Renal cortical epithelial cell (primary cell): Measurements from ENCODE around the gene SAMD5. TPM values are rescaled to one million over a fixed set of nuclear protein-coding genes. Genes with fewer than 3 reads are reported as not detected.

Source experiments
- DNase-seq: peaks from one replicate; pipeline ENCODE4 v3.0.0-alpha.2; 2011; ENCODE audit warnings: low read depth
- total RNA-seq: library from RNA; depleted of rRNA; stranded (reverse); fragments of >200 nt; gene quantifications from 2 replicates; pipeline ENCODE4 v1.2.3, GENCODE V29; 2014

SAMD5 gene
- 0.87 and 3.3 TPM in 2 replicates for total RNA-seq

DNA sequence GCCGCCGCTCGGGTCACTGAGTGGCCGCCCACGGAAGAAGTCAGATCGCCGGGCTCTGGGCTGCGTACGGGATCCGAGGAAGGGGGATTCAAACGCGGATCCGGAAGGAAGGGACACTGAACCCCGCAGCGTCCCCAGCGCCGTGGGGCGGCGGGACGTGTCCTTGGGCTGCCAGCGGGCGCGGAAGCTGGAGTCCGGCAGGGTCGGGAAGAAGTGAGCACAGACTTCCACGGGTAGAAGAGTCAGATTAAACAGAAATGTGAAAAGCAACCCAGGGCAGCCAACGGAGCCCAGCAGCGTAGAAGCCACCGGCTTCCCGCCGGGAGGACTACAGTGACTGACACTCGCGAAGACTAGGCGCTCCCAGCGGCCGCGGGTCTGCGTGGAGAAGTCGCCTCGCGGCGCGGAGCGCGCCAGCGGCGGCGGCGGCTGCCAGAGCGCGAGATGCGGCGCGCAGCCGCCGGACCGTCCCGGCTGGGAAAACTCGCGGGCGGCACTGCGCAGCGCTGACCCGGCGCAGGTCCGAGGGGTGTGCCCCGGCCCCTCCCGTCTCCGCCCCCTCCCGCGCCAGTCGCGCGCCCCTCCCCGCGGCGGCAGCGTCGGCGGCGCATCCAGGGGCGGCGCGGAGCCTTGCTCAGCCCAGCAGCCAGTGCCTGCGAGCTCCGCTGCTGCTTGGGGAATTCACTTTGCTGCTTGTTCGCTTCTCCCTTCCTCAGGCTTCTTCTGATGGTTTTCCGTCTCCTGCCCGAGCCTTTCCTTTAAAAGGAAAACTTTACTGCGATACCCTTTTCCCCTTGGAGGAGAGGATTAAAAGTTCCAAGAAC is at the start of gene SAMD5:
SAMD5 (plus strand) TSS at position 649 of the 824 bp plus-strand sequence. CDS start 239 bp downstream, outside the sequence.
- DNase-seq, result peak; percentile 33

- peak; percentile 11 for DNase-seq
Observed at GRCh38 chr6:147459780-147460179, 48.7 kb upstream of the SAMD5 start.

DNA sequence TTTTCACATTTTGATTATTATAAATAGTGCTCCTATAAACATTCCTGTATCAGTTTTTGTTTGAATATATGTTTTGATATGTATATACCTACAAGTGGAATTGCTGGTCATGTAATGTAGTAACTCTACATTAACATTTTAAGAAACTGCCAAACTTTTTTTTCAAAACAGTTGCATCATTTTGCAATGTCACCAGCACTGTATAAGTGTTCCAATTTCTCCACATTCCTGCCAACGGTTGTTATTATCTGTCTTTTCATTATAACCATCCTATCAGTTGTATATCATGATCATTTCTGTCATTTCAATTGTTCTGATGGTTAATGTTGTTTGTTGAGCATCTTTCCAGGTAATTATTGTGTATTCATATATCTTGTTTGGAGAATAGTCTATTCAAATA is 44.8 kb upstream of the SAMD5 start:
- no peak for DNase-seq

DNA sequence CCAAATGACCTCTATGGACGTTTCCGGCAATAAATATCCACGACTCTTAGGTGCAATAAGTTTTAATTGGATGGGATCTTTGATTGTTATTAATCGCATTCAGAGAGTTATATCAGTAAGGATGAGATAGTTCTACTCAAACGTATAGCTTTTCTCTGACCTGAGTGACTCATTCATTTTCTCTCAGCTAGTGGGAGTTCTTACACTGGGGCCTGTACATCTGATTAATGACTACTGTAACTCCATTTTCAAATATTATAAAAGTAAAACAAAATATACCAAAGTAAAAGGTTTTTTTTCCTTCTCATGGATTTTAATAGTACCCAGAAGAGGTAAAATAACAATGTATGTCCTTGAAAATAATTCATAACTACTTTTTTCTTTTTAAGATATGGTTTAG is 41.1 kb upstream of the SAMD5 start:
- DNase-seq, result no peak

DNA sequence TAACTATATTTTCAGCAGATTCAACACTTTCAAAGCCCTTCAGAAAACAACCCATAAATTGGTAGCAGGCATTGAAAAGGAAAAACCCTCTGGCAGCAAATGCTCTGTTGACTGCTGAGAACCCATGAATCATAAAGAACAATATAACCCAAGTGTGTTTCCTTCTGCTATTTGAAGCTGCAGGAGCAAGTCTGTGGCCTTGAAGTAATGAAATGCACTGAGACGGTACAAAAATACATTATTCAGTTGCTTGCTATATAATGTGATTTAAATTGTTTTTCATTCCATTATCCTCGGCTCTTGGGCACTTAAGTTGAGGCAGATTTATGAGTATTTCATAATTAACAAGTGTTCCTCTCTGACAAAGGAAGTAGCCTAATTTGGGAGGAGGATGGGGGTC is 40.6 kb upstream of the SAMD5 start:
- peak; percentile 49 for DNase-seq

DNA sequence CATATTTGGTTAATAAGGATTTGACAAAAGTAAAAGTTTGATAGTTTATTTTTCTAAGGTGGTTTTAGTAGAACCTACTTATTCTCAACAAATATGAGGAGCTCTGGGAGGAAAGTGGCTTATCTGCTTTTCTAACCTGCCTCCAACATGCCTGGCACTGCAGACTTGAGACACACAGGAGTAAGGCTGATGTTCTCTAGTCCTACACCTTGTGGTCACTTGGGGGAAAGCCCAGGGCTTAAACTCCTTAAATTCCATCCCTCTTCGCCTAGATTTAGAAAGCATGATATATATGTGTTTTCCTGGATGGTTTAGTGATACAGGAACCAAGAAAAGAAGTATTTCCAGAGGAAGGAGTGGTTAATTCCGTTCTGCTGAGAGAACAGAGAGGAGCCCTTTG is 39.9 kb upstream of the SAMD5 start:
- DNase-seq, result no peak

DNA sequence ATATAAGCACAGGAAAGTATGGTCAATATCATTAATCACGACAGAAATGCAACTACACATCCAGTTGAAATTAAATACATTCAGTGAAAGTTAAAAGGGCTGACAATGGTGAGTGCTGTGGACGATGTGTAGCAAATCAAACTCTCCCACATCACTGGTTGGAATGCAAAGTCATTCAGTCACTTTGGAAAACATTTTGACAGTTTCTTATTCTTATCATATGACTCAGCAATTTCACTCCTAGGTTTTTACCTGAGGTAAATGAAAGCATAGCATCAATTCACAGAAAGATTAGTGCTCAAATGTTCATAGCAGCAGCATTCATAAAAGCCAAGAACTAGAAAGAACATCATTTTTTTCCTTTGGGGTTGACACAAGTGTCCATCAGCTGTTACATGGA is 28.6 kb upstream of the SAMD5 start:
- DNase-seq, result peak; percentile 10

DNA sequence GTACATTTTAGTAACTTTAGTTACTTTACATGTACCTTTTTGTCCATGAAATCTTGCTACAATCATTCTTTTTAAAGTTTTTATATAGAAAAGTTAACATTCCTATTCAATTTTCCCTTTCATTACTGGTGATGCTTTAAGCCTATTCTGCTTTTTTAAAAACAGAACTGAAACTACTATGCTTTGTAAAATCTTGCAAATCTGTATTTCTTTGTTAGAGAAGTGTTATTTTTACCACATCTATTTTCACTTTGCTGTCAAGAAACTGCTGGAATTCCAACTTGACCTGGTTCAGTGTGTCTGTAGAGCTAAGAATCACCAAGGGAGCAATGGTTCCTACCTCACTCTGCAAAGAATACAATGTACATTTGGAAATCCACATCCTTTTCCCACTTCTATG is 21.8 kb upstream of the SAMD5 start:
- no peak for DNase-seq

DNA sequence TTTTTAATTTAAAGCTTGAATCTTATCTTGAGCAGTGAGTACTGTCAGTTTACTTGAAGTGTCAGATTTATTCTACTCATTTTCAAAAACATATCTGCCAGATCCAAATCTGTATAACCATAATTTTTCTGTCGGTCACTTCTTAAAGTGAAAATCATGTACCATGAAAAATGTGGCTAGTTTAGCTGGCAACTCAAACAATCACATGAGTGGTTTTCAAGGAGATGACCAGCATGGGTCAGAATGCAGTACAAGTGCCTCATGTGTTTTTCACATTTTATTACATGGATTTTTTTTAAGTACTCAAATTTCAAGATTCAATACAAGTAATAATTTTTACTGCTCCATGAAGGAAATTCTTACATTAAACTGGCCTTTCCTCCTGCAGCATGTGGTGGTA is 11.0 kb upstream of the SAMD5 start:
- no peak for DNase-seq

- DNase-seq, result no peak
Observed at GRCh38 chr6:147503587-147503986, 4.9 kb upstream of the SAMD5 start.

GRCh38 chr6:147504848-147505247 is 3.6 kb upstream of the SAMD5 start:
- no peak for DNase-seq

DNA sequence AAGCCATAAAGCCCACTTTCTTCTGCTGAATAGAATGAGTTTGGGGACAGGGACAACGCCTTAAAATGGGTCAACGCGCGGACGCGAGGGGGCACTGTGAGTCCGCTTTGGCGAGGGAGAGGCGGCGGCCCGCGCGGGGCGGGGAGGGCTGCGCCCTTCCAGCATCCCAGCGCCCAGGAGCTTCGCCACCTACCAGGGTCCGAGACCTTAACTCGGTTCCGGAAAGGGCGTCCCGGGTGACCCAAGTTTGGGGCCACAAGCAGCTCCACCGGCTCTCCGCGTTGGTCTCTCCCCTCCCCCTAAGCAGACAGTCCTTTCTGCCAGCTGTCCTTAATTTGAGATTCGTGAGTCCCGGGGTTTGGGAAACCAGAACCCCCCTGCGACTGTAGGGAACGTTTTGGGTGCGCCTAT is 1.8 kb upstream of the SAMD5 start:
- no peak for DNase-seq

GRCh38 chr6:147507162-147508041 is 1.1 kb upstream of the SAMD5 start:
- no peak for DNase-seq

DNA sequence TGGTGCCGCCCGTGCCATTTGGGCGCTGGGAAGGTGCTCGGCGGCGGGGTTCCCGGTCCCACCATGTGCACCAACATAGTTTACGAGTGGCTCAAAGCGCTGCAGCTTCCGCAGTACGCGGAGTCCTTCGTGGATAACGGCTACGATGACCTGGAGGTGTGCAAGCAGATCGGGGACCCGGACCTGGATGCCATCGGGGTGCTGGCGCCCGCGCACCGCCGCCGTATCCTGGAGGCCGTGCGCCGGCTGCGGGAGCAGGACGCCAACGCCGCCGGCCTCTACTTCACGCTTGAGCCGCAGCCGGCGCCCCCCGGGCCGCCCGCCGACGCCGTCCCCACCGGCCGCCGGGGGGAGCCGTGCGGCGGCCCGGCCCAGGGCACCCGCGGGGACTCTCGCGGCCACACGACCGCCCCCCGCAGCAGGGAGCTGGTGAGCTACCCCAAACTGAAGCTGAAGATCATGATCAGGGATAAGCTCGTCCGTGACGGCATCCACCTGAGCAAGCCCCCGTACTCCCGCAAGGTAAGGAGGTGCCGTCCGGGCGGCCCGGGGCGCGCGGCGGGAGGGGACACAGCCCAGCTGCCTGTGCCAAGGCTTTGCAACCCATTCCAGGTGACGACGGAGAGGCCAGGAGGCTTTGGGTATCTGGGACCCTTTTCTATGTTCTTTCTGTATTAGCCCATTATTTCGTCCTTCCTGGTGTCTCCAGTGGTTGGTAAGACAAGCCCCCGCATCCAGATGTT is 547 bp downstream of the SAMD5 start:
- DNase-seq, result no peak

DNA sequence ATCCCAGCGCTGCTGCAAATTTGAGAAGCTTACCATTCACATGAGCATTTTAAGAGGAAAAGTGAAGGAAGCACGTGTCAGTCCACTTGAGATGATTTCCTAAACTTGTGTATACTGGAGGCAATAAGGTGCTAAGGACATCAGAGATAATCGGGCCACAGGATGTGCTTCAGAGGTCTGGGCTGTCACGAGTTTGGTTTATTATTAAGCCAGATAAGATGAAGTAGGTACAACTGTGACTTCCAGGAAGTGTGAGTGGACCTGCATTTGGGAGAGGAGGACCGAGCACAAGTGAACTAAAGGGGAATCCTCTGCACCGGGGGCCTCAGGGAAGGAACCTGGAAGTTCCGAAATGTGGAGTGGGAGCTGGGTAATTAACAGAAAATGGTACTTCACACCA is 1.4 kb downstream of the SAMD5 start:
- DNase-seq, result peak; percentile 42

DNA sequence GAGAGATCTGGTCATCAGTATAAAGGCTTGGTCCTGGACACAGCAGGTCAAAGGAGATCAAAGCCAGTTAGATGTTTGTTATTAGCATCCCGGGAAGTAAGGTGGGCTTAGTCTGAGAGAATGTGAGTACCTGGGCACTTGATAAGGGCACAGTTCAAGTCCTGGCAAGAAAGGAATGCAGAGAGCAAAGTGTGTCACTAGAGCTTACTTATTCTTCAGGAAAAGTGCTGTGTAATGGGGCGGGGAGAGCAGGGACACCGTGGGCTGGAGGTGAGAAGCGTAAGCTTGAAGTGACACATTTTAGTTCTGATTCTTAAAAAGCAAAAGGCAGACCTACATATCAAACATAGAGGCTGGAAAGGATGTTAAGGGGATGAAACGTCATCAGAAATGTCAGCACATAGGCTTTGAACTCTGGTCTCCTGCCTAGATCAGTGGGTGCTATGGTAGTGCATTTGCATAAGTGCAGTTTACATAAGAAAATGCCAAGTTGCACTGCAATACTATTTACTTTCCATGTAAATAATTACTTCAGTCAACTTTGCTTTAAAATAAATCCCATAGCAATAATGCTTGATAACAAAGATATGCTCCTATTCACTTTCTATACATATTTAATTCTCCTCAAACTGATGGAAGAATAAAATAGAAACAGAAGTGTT is 2.6 kb downstream of the SAMD5 start:
- no peak for DNase-seq

- no peak for DNase-seq
Observed at GRCh38 chr6:147514831-147515230, 6.3 kb downstream of the SAMD5 start.

DNA sequence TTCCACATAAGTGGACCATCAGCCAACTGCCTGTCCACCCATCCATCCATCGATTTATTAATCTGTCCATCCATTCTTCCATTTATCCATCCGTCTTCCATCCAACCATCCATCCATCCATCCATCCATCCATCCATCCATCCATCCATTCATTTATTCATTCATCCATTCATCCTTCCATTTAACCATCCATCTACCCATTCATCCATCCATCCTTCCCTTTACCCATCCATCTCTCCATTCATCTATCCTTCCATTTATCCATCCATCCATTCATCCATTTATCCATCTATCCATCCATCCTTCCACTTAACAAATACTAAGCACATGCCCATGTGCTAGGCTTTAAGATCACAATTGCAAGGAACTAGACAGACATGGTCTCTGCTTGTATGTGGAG is 6.8 kb downstream of the SAMD5 start:
- no peak for DNase-seq

DNA sequence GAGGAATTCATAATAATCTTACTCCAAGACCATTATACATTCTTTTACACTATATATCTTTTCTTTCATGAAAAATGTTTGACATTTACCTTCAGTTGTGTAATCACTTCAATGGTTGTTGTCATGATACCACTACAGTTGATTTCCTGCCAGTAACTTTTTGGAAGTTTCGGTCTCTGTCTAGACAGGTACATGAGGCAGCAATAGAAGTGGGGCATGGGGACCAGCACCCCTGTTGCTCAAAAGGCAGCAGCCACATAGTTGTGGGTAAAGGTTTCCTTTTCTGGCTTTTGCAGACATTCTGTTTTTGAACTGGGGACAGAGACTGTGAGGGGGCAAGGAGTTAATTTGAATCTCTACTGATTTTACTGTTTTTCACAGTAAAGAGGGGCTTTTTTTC is 14.1 kb downstream of the SAMD5 start:
- no peak for DNase-seq

- no peak for DNase-seq
Observed at GRCh38 chr6:147525519-147526209, 17.2 kb downstream of the SAMD5 start.

GRCh38 chr6:147527197-147527596 is 18.7 kb downstream of the SAMD5 start:
- DNase-seq, result no peak
